A673 (cell line): Measurements from ENCODE around the gene PPP1R11. TPM values are rescaled to one million over a fixed set of nuclear protein-coding genes. Genes with fewer than 3 reads are reported as not detected.

Source experiments
- BruUV-seq: library from RNA; stranded (reverse); fragments of 400-500 nt; replicated peaks from 2 replicates; lab custom pipeline; 2021; lab: Mats Ljungman, UMichigan
- CTCF ChIA-PET: fragments of 300-600 bp; sonication (Branson Sonifier 250); formaldehyde crosslinking; loops from one replicate; lab custom pipeline; 2022; ENCODE audit warnings: antibody characterized with exemption; lab: Charles Lee
- POLR2A ChIA-PET: fragments of 300-600 bp; sonication (Branson Sonifier 250); formaldehyde crosslinking; loops from one replicate; lab custom pipeline; 2022; ENCODE audit warnings: antibody characterized with exemption; ENCODE audit not compliant: low non-redundant PET; lab: Charles Lee
- DNase-seq: peaks from one replicate; pipeline ENCODE4 v3.0.0-alpha.2; 2015; ENCODE audit warnings: low spot score
- H3K27ac ChIP-seq: fragments of 200-600 bp; sonication (generic); 2 replicates; pipeline ENCODE4 v1.5.1; 2016; ENCODE audit warnings: mixed run types, low read depth, mild to moderate bottlenecking, mixed read lengths, antibody characterized with exemption, low read length; ENCODE audit not compliant: poor library complexity, severe bottlenecking
- H3K27me3 ChIP-seq: fragments of 200-600 bp; sonication (generic); replicated peaks from 2 replicates; pipeline ENCODE4 v1.6.1; 2017; ENCODE audit warnings: mixed run types, low read depth, mild to moderate bottlenecking, mixed read lengths, antibody characterized with exemption, low read length; ENCODE audit not compliant: insufficient read depth, poor library complexity
- H3K36me3 ChIP-seq: fragments of 200-600 bp; sonication (generic); 2 replicates; pipeline ENCODE4 v1.6.1; 2016; ENCODE audit warnings: mixed run types, mild to moderate bottlenecking, mixed read lengths, antibody characterized with exemption, low read length; ENCODE audit not compliant: insufficient read depth, poor library complexity, severe bottlenecking
- H3K4me1 ChIP-seq: fragments of 200-600 bp; sonication (generic); 2 replicates; pipeline ENCODE4 v1.6.1; 2017; ENCODE audit warnings: mixed run types, mild to moderate bottlenecking, mixed read lengths, antibody characterized with exemption, low read length; ENCODE audit not compliant: insufficient read depth, poor library complexity, severe bottlenecking
- H3K4me3 ChIP-seq: fragments of 200-600 bp; sonication (generic); 2 replicates; pipeline ENCODE4 v1.5.1; 2016; ENCODE audit warnings: low read depth, mixed run types, mild to moderate bottlenecking, mixed read lengths, low read length; ENCODE audit not compliant: poor library complexity, severe bottlenecking
- H3K9me3 ChIP-seq: fragments of 200-600 bp; sonication (generic); 2 replicates; pipeline ENCODE4 v1.6.1; 2016; ENCODE audit warnings: mixed run types, low read depth, mild to moderate bottlenecking, mixed read lengths, antibody characterized with exemption, low read length; ENCODE audit not compliant: poor library complexity, severe bottlenecking
- EZH2 ChIP-seq: fragments of 200-600 bp; sonication (generic); IDR thresholded peaks from 2 replicates; pipeline ENCODE4 v1.6.1; 2017; ENCODE audit warnings: borderline replicate concordance, low read depth, mild to moderate bottlenecking, mixed read lengths, antibody characterized with exemption, low read length; ENCODE audit not compliant: poor library complexity, severe bottlenecking
- intact Hi-C: fragments of 100-400 bp; cut with micrococcal nuclease; formaldehyde crosslinking; loops from one replicate; pipeline ENCODE4 v1.10.0; 2022; ENCODE audit not compliant: unreplicated experiment
- total RNA-seq: library from RNA; stranded (reverse); gene quantifications from 2 replicates; pipeline ENCODE4 v1.2.3, GENCODE V29; 2021
- TF ChIP-seq, protein P1 (sequence below): fragments of 300-800, 200-600 bp; sonication (generic); conservative IDR thresholded peaks from 2 replicates; pipeline ENCODE4 v1.5.1; 2017; ENCODE audit warnings: low read depth, mild to moderate bottlenecking, antibody characterized with exemption, low read length, moderate library complexity, mixed read lengths

Gene PPP1R11
- total RNA-seq, 1 experiment from 2014 or later, result 46.2 TPM

GRCh38 chr6:30102414-30102969 is 35.5 kb downstream of the PPP1R11 start:
- Histone ChIP-seq H3K36me3 (no peaks in the 10 kb centered on the region), H3K9me3 (no peaks in the 10 kb centered on the region), H3K4me3 (peak overlapping the region; percentile 48), H3K27me3 (peaks cover 44% of the 10 kb centered on the region), H3K27ac (peak overlapping the region; percentile 29), H3K4me1 (peaks cover 18% of the 10 kb centered on the region)
- POLR2A ChIA-PET, result interaction anchor here (0.7 kb wide), 1 partner anchor 264 kb away, joined by 3 read pairs; no protein-coding TSS in a partner anchor
- no TSS peak for BruUV-seq
- CTCF ChIA-PET, result interaction anchor here (1.0 to 2.6 kb wide), 4 partner anchors 11 to 43 kb away, joined by 3 to 47 read pairs (median 6); no protein-coding TSS in a partner anchor
- intact Hi-C loops, result loop anchor here (5.0 to 10.0 kb wide), 2 partner anchors 35 to 292 kb away; partner anchors contain the start of gene PPP1R11
- peak; percentile 74 for DNase-seq
- TF ChIP-seq, protein P1, sequence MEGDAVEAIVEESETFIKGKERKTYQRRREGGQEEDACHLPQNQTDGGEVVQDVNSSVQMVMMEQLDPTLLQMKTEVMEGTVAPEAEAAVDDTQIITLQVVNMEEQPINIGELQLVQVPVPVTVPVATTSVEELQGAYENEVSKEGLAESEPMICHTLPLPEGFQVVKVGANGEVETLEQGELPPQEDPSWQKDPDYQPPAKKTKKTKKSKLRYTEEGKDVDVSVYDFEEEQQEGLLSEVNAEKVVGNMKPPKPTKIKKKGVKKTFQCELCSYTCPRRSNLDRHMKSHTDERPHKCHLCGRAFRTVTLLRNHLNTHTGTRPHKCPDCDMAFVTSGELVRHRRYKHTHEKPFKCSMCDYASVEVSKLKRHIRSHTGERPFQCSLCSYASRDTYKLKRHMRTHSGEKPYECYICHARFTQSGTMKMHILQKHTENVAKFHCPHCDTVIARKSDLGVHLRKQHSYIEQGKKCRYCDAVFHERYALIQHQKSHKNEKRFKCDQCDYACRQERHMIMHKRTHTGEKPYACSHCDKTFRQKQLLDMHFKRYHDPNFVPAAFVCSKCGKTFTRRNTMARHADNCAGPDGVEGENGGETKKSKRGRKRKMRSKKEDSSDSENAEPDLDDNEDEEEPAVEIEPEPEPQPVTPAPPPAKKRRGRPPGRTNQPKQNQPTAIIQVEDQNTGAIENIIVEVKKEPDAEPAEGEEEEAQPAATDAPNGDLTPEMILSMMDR, result no peak
- TF ChIP-seq EZH2, result no peak

DNA sequence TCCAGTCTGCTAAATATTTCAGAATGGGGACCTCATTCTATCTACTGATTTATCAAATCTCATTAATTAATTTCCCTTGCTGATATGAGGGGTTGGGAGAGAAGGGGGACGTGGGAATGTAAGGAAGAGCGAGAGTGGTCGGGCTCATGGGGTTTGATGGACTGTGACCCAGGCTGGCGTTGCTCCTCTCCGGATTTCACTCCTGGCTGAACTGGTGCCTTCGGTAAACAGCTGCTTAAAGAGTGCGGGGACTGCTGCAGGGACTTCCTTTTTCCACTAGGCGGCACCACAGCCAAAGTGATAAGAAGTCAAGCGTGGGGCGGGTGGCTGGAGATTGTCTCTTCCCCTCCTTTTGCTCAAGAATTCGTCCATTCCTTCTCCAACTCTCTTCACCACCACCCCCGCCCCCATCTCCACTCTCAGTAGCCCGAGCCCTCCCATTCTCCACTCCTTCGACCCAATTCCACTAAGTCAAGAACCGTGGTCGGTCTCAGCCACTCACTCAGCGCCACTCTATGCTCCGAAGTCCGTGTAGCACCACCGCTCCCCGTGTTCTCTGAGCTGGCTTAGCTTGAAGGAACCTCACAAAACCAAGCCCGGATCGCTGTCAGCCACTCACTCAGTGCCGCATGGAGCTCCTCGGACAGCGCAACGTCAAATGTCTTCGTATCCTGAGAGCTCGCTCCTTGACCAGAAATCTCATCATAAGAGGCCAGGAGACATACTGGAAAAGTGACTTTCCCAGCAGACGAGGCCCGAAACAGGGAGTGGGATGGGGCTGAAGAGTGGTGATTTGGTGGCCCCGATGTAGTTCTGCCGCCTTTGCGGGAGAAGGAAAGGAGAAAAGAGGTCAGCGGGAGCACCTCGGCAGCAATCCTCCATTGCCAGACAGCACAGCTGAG is 36.2 kb downstream of the PPP1R11 start:
- H3K9me3 ChIP-seq, result no peaks in the 10 kb centered on the region
- H3K27me3 ChIP-seq, result peaks cover 43% of the 10 kb centered on the region
- CTCF ChIA-PET, result interaction anchor here (0.7 to 2.6 kb wide), 10 partner anchors 9 to 244 kb away, joined by 3 to 47 read pairs (median 4); partner anchors contain the start of genes PPP1R11 and TRIM39
- peaks cover 18% of the 10 kb centered on the region for H3K4me1 ChIP-seq
- no peaks in the 10 kb centered on the region for H3K36me3 ChIP-seq
- intact Hi-C loops, result loop anchor here (1.0 to 10.0 kb wide), 4 partner anchors 28 to 292 kb away; partner anchors contain the start of gene PPP1R11
- no peak for TF ChIP-seq EZH2
- TF ChIP-seq, protein P1, result peak; percentile 94
- POLR2A ChIA-PET, result interaction anchor here (0.7 kb wide), 1 partner anchor 264 kb away, joined by 3 read pairs; no protein-coding TSS in a partner anchor
- BruUV-seq, result no TSS peak
- peak overlapping the region; percentile 48 for H3K4me3 ChIP-seq
- no peak overlapping the region for H3K27ac ChIP-seq
- peak; percentile 95 for DNase-seq

GRCh38 chr6:30103872-30104179 is 36.8 kb downstream of the PPP1R11 start:
- TF ChIP-seq EZH2, result no peak
- TF ChIP-seq, protein P1, result no peak
- ChIA-PET CTCF (interaction anchor here (0.7 to 2.6 kb wide), 10 partner anchors 8 to 244 kb away, joined by 3 to 47 read pairs (median 4); partner anchors contain the start of genes PPP1R11 and TRIM39), POLR2A (no interaction called here)
- Histone ChIP-seq H3K36me3 (no peaks in the 10 kb centered on the region), H3K9me3 (no peaks in the 10 kb centered on the region), H3K27ac (no peak overlapping the region), H3K4me3 (peak overlapping the region; percentile 48), H3K4me1 (peaks cover 18% of the 10 kb centered on the region), H3K27me3 (peaks cover 37% of the 10 kb centered on the region)
- intact Hi-C loops, result loop anchor here (1.0 to 10.0 kb wide), 4 partner anchors 27 to 291 kb away; partner anchors contain the start of gene PPP1R11
- DNase-seq, result no peak
- no TSS peak for BruUV-seq
